ENCODE results near the gene ERG. TPM values are rescaled to one million over a fixed set of nuclear protein-coding genes. Genes with fewer than 3 reads are reported as not detected.

The ERG gene
- polyA plus RNA-seq, 2 donors = 2.2 to 2.3 TPM

GRCh38 chr21:38443110-38443509, 55.2 kb downstream of the ERG start:
- Histone ChIP-seq H3K27me3 (ENCODE audit: control insufficient read depth in 1 of 2, insufficient read depth in 2 of 2, low read length in 2 of 2) (no peaks in the 10 kb centered on the region), H3K4me3 (ENCODE audit: low read depth in 1 of 2, low read length in 2 of 2) (no peak overlapping the region), H3K9me3 (ENCODE audit: control insufficient read depth in 2 of 2, insufficient read depth in 1 of 2, low read depth in 1 of 2, low read length in 1 of 2) (no peaks in the 10 kb centered on the region), H3K4me1 (ENCODE audit: control insufficient read depth in 2 of 2, insufficient read depth in 2 of 2, low read length in 1 of 2) (no peaks in the 10 kb centered on the region), H3K27ac (ENCODE audit: low read depth in 2 of 2, low read length in 1 of 2) (no peak overlapping the region), H3K36me3 (ENCODE audit: control insufficient read depth in 2 of 2, insufficient read depth in 2 of 2, low read length in 1 of 2) (no peaks in the 10 kb centered on the region)
- WGBS, 2 donors = 66 to 75% methylated on average over 8 of the region's 8 CpGs

- H3K4me1 ChIP-seq (ENCODE audit: control insufficient read depth in 2 of 2, insufficient read depth in 2 of 2, low read length in 1 of 2) = no peaks in the 10 kb centered on the region
- H3K4me3 ChIP-seq (ENCODE audit: low read depth in 1 of 2, low read length in 2 of 2) = no peak overlapping the region
- no peaks in the 10 kb centered on the region for H3K27me3 ChIP-seq (ENCODE audit: control insufficient read depth in 1 of 2, insufficient read depth in 2 of 2, low read length in 2 of 2)
- whole genome bisulfite sequencing, 2 donors = 85 to 94% methylated on average over 2 of the region's 2 CpGs
- H3K27ac ChIP-seq (ENCODE audit: low read depth in 2 of 2, low read length in 1 of 2) = no peak overlapping the region
- H3K36me3 ChIP-seq (ENCODE audit: control insufficient read depth in 2 of 2, insufficient read depth in 2 of 2, low read length in 1 of 2) = no peaks in the 10 kb centered on the region
- H3K9me3 ChIP-seq (ENCODE audit: control insufficient read depth in 2 of 2, insufficient read depth in 1 of 2, low read depth in 1 of 2, low read length in 1 of 2) = no peaks in the 10 kb centered on the region
Measured at GRCh38 chr21:38441153-38441552, 57.1 kb downstream of the ERG start.

GRCh38 chr21:38440746-38441145, 57.5 kb downstream of the ERG start:
- no peaks in the 10 kb centered on the region for H3K36me3 ChIP-seq (ENCODE audit: control insufficient read depth in 2 of 2, insufficient read depth in 2 of 2, low read length in 1 of 2)
- H3K4me1 ChIP-seq (ENCODE audit: control insufficient read depth in 2 of 2, insufficient read depth in 2 of 2, low read length in 1 of 2) = no peaks in the 10 kb centered on the region
- no peak overlapping the region for H3K27ac ChIP-seq (ENCODE audit: low read depth in 2 of 2, low read length in 1 of 2)
- H3K27me3 ChIP-seq (ENCODE audit: control insufficient read depth in 1 of 2, insufficient read depth in 2 of 2, low read length in 2 of 2) = no peaks in the 10 kb centered on the region
- H3K4me3 ChIP-seq (ENCODE audit: low read depth in 1 of 2, low read length in 2 of 2) = no peak overlapping the region
- H3K9me3 ChIP-seq (ENCODE audit: control insufficient read depth in 2 of 2, insufficient read depth in 1 of 2, low read depth in 1 of 2, low read length in 1 of 2) = no peaks in the 10 kb centered on the region
- 68 to 78% methylated on average over 5 of the region's 5 CpGs for WGBS, 2 donors

GRCh38 chr21:38439957-38440356, 58.3 kb downstream of the ERG start:
- Histone ChIP-seq H3K4me1 (ENCODE audit: control insufficient read depth in 2 of 2, insufficient read depth in 2 of 2, low read length in 1 of 2) (no peaks in the 10 kb centered on the region), H3K4me3 (ENCODE audit: low read depth in 1 of 2, low read length in 2 of 2) (no peak overlapping the region), H3K27ac (ENCODE audit: low read depth in 2 of 2, low read length in 1 of 2) (no peak overlapping the region), H3K27me3 (ENCODE audit: control insufficient read depth in 1 of 2, insufficient read depth in 2 of 2, low read length in 2 of 2) (no peaks in the 10 kb centered on the region), H3K9me3 (ENCODE audit: control insufficient read depth in 2 of 2, insufficient read depth in 1 of 2, low read depth in 1 of 2, low read length in 1 of 2) (no peaks in the 10 kb centered on the region), H3K36me3 (ENCODE audit: control insufficient read depth in 2 of 2, insufficient read depth in 2 of 2, low read length in 1 of 2) (no peaks in the 10 kb centered on the region)
- 69 to 78% methylated on average over 5 of the region's 5 CpGs for WGBS, 2 donors

- 61 to 63% methylated on average over 6 of the region's 6 CpGs for WGBS, 2 donors
- no peaks in the 10 kb centered on the region for H3K4me1 ChIP-seq (ENCODE audit: control insufficient read depth in 2 of 2, insufficient read depth in 2 of 2, low read length in 1 of 2)
- no peak overlapping the region for H3K4me3 ChIP-seq (ENCODE audit: low read depth in 1 of 2, low read length in 2 of 2)
- H3K9me3 ChIP-seq (ENCODE audit: control insufficient read depth in 2 of 2, insufficient read depth in 1 of 2, low read depth in 1 of 2, low read length in 1 of 2) = no peaks in the 10 kb centered on the region
- H3K36me3 ChIP-seq (ENCODE audit: control insufficient read depth in 2 of 2, insufficient read depth in 2 of 2, low read length in 1 of 2) = no peaks in the 10 kb centered on the region
- no peak overlapping the region for H3K27ac ChIP-seq (ENCODE audit: low read depth in 2 of 2, low read length in 1 of 2)
- H3K27me3 ChIP-seq (ENCODE audit: control insufficient read depth in 1 of 2, insufficient read depth in 2 of 2, low read length in 2 of 2) = no peaks in the 10 kb centered on the region
Measured at GRCh38 chr21:38439426-38439825, 58.9 kb downstream of the ERG start.

GRCh38 chr21:38438462-38438893, 59.8 kb downstream of the ERG start:
- no peak overlapping the region for H3K27ac ChIP-seq (ENCODE audit: low read depth in 2 of 2, low read length in 1 of 2)
- no peak overlapping the region for H3K4me3 ChIP-seq (ENCODE audit: low read depth in 1 of 2, low read length in 2 of 2)
- no peaks in the 10 kb centered on the region for H3K36me3 ChIP-seq (ENCODE audit: control insufficient read depth in 2 of 2, insufficient read depth in 2 of 2, low read length in 1 of 2)
- no peaks in the 10 kb centered on the region for H3K4me1 ChIP-seq (ENCODE audit: control insufficient read depth in 2 of 2, insufficient read depth in 2 of 2, low read length in 1 of 2)
- no peaks in the 10 kb centered on the region for H3K27me3 ChIP-seq (ENCODE audit: control insufficient read depth in 1 of 2, insufficient read depth in 2 of 2, low read length in 2 of 2)
- WGBS, 2 donors = 73 to 81% methylated on average over 11 of the region's 11 CpGs
- H3K9me3 ChIP-seq (ENCODE audit: control insufficient read depth in 2 of 2, insufficient read depth in 1 of 2, low read depth in 1 of 2, low read length in 1 of 2) = no peaks in the 10 kb centered on the region

- WGBS, 2 donors = 64 to 72% methylated on average over 4 of the region's 4 CpGs
- Histone ChIP-seq H3K9me3 (ENCODE audit: control insufficient read depth in 2 of 2, insufficient read depth in 1 of 2, low read depth in 1 of 2, low read length in 1 of 2) (no peaks in the 10 kb centered on the region), H3K36me3 (ENCODE audit: control insufficient read depth in 2 of 2, insufficient read depth in 2 of 2, low read length in 1 of 2) (no peaks in the 10 kb centered on the region), H3K4me3 (ENCODE audit: low read depth in 1 of 2, low read length in 2 of 2) (no peak overlapping the region), H3K27ac (ENCODE audit: low read depth in 2 of 2, low read length in 1 of 2) (no peak overlapping the region), H3K27me3 (ENCODE audit: control insufficient read depth in 1 of 2, insufficient read depth in 2 of 2, low read length in 2 of 2) (no peaks in the 10 kb centered on the region), H3K4me1 (ENCODE audit: control insufficient read depth in 2 of 2, insufficient read depth in 2 of 2, low read length in 1 of 2) (no peaks in the 10 kb centered on the region)
Measured at GRCh38 chr21:38436341-38436740, 61.9 kb downstream of the ERG start.

GRCh38 chr21:38434913-38435533, 63.3 kb downstream of the ERG start:
- Histone ChIP-seq H3K4me1 (ENCODE audit: control insufficient read depth in 2 of 2, insufficient read depth in 2 of 2, low read length in 1 of 2) (no peaks in the 10 kb centered on the region), H3K36me3 (ENCODE audit: control insufficient read depth in 2 of 2, insufficient read depth in 2 of 2, low read length in 1 of 2) (no peaks in the 10 kb centered on the region), H3K27ac (ENCODE audit: low read depth in 2 of 2, low read length in 1 of 2) (no peak overlapping the region), H3K27me3 (ENCODE audit: control insufficient read depth in 1 of 2, insufficient read depth in 2 of 2, low read length in 2 of 2) (no peaks in the 10 kb centered on the region), H3K9me3 (ENCODE audit: control insufficient read depth in 2 of 2, insufficient read depth in 1 of 2, low read depth in 1 of 2, low read length in 1 of 2) (no peaks in the 10 kb centered on the region), H3K4me3 (ENCODE audit: low read depth in 1 of 2, low read length in 2 of 2) (no peak overlapping the region)
- WGBS, 2 donors = 49 to 55% methylated on average over 8 of the region's 8 CpGs

- H3K4me3 ChIP-seq (ENCODE audit: low read depth in 1 of 2, low read length in 2 of 2) = no peak overlapping the region
- H3K27ac ChIP-seq (ENCODE audit: low read depth in 2 of 2, low read length in 1 of 2) = no peak overlapping the region
- H3K9me3 ChIP-seq (ENCODE audit: control insufficient read depth in 2 of 2, insufficient read depth in 1 of 2, low read depth in 1 of 2, low read length in 1 of 2) = no peaks in the 10 kb centered on the region
- no peaks in the 10 kb centered on the region for H3K27me3 ChIP-seq (ENCODE audit: control insufficient read depth in 1 of 2, insufficient read depth in 2 of 2, low read length in 2 of 2)
- H3K36me3 ChIP-seq (ENCODE audit: control insufficient read depth in 2 of 2, insufficient read depth in 2 of 2, low read length in 1 of 2) = no peaks in the 10 kb centered on the region
- WGBS, 2 donors = 82 to 86% methylated on average over 8 of the region's 8 CpGs
- no peaks in the 10 kb centered on the region for H3K4me1 ChIP-seq (ENCODE audit: control insufficient read depth in 2 of 2, insufficient read depth in 2 of 2, low read length in 1 of 2)
Measured at GRCh38 chr21:38433471-38433870, 64.8 kb downstream of the ERG start.

- H3K9me3 ChIP-seq (ENCODE audit: control insufficient read depth in 2 of 2, insufficient read depth in 1 of 2, low read depth in 1 of 2, low read length in 1 of 2) = no peaks in the 10 kb centered on the region
- no peaks in the 10 kb centered on the region for H3K36me3 ChIP-seq (ENCODE audit: control insufficient read depth in 2 of 2, insufficient read depth in 2 of 2, low read length in 1 of 2)
- no peak overlapping the region for H3K4me3 ChIP-seq (ENCODE audit: low read depth in 1 of 2, low read length in 2 of 2)
Measured at GRCh38 chr21:38430401-38430984, 67.8 kb downstream of the ERG start.

More at GRCh38 chr21:38430401-38430984, 67.8 kb downstream of the ERG start:
- Histone ChIP-seq H3K4me1 (ENCODE audit: control insufficient read depth in 2 of 2, insufficient read depth in 2 of 2, low read length in 1 of 2) (no peaks in the 10 kb centered on the region), H3K27me3 (ENCODE audit: control insufficient read depth in 1 of 2, insufficient read depth in 2 of 2, low read length in 2 of 2) (no peaks in the 10 kb centered on the region), H3K27ac (ENCODE audit: low read depth in 2 of 2, low read length in 1 of 2) (no peak overlapping the region)

Measured in esophagus (tissue), 2 donors.